GM18505 (cell line): ENCODE measurements around the gene RTN4R.
"Not testable (repeated sequence)": the region's sequence is repeated elsewhere in the genome, so short reads cannot be mapped to it uniquely, and the experiment has no call there.

Experiments used
- ATAC-seq: cut with Tn5 transposase; IDR thresholded peaks from one replicate; pipeline ENCODE4 v1.9.1; 2021; ENCODE audit not compliant: unreplicated experiment
- POLR2A ChIP-seq: IDR thresholded peaks from 4 replicates; pipeline ENCODE4 v1.6.1; 2011; ENCODE audit warnings: borderline replicate concordance; ENCODE audit not compliant: insufficient read depth, insufficient read length; ENCODE audit errors: extremely low read depth

The RTN4R gene

GRCh38 chr22:20271114-20271994 is 3.2 kb upstream of the RTN4R start:
- TF ChIP-seq POLR2A = no peak
- no peak for ATAC-seq

GRCh38 chr22:20270190-20271113 is 2.3 kb upstream of the RTN4R start:
- not testable (repeated sequence) for ATAC-seq

DNA sequence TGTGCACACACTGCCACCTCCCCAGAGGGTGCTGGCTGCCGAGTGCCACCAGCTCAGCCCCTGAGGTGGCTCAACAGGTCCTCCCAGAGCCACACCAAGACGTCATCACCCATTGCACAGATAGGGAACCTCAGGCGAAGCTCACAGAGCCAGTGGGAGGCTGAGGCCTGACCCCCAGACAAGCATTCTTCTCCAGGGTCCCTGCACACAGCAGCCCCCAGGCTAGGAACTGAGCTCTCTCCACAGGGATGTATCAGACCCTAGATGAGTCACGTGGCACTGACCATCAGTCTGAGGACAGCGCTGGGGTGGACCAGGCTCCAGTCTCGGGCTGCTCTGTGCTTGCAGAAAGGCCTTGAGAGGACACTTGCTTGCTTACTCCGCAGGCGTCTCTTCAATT is 1.6 kb upstream of the RTN4R start:
- ATAC-seq = not testable (repeated sequence)

- not testable (repeated sequence) for ATAC-seq
Observed at GRCh38 chr22:20269201-20269600, 1.1 kb upstream of the RTN4R start.

DNA sequence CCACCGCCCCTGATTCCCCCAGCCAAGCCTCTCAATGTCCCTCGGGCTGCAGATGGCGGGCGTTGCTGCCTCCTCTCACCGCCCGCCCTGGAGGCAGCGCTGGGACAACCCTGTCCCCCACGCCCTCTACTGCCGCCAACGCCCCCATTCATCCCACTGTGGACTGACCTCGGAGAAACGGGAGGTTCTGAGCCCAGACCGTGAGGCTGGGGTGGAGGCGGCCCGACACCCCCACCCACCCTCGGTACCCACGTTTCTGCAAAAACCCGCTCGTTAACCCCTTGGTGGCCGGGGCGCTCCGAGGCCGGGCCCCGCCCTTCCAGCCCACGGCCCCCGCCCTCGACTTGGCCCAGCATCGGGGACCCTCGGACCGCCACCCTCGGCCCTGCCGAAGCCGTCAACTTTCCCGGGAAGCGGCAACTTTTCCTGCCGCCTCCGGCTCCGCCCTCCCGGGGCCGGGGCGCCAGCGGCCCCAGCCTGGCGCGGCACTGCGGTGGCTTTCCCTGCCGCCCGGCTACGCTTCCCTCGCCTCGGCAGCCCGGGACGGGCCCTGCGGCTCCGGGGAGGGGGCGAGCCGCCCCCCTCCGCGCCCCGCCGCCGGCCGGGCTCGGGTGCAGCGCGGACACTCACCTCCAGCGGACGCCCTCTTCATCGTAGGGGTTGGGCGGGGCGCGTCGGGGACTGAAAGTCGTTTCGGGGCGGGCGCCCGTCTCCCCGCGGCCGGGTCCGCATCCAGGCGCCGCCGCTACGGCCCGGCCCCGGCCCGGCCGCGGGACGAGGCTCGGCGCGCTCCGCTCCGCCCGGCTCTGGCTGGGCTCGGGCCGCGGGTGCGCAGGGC is 458 bp downstream of the RTN4R start:
- TF ChIP-seq POLR2A = no peak

GRCh38 chr22:20266667-20267440 is 1.3 kb downstream of the RTN4R start:
- ATAC-seq = not testable (repeated sequence)

More for the DNA sequence above, 458 bp downstream of the RTN4R start:
- ATAC-seq = no peak

DNA sequence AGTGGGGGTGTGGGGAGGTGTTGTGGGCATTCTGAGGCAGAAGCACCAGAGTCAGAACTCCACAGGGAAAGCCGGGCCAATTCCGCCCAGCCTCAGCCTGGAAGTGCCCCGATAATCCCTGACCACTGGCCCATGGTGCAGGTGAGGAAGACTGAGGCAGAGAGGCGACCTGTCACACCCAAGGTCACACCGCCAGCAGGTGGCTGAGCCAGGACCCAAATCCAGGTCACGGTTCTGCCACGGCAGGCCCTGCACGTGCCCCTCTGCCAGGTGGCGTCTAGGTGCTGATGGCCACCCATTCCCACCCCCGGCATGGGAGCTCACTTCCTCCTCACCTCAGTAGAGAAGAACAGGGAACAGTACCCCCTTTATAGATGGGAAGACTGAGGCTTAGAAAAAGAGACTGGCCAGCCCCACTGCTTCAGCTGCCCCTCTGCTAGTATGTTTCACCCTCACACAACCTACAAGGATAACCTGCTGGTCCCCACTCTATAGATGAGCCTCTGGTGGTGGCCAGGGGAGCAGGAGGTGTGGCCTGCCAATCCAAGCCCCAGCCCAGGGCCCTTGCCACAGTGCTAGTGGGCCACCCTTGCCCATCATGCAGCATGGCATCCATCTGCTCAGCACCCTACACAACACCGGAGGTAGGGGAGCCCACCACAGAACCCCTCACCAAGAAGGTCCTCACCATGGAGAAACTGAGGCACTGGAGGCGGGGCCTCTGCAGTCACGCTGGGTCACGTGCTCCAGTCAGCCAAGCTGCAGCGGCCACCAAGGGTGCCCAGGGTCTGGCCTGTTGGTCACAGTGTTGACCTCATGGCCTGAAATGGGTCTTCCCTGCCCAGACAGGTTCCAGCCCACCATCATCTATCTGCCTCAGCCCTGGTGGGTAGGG is 2.1 kb downstream of the RTN4R start:
- not testable (repeated sequence) for ATAC-seq

DNA sequence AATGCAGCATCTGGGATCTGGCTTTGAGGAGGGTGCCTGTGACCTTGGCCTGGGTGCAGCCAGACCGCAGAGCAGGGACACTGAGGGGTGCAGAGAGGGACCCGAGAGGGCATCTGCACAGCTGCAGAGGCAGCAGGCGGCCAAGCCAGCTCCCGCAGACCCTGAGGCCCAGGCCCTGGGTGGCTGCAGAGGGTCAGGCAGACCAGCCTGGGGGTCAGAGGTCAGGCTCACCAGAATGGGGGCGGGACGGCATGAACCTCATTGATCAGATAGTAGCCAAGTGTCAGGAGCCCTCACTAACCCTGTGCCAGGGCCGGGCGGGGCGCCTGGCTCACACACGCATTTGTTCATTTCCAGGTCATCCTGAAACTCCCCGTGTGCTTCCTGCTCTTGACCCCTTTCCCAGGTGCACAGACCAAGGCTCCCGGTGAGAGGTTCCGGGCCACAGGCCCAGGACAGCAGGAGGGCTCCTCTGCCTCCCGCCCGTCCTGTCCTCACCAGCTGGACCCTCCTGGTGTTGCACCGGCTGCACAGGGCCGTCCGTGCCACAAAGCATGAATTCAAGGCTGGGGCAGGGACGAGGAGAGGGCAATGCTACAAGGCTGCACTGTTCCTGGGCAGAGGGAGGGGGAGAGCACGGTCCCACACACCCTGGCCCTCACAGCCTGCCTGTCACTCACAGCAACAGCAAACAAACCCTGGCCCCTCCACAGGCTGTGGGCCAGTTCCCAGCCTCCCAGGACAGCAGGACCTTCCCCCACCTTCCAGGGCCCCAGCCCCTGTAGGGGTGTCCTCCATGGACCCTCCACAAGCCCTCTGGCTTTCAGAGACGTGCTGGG is 3.3 kb downstream of the RTN4R start:
- no peak for TF ChIP-seq POLR2A

DNA sequence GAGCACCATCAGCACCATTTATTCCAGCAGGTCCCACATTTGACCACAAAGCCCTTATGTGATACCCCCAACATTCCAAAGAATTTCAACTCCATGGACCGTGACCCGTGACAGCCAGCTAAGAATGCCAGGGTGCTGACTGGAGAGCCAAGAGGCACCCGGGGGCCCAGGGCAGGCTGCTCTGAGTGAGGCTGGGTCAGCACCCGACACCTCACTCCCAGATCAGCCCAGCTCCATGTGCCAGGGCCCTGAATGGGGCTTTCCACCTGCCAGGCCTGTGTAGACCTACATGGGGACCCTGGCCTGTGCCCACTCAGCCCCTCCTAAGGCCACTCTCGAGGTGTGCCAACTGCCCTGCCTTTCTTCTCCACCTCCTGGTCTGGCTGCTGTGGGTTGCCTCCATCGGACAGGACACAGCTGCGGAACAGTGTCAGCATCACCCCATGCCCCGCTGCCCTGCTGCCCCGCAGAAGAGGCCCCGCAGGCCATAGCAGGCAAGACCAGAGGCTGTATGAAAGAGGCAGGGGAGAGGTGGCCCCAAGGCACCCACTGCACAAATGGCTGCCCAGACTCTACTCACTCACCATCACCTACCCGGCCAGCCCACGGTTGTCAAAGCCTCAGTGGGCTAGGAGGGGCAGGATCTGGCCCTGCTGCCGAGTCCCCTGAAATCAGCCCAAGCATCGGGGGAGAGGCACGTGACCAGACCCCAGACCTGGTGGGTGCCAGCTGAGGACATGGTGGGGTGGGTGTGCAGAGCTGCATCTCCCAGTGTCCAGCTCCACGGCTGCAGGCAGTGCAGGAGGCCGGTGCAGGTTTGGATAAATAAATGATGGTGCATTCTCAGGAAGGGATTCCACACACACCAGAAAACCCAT is 4.5 kb downstream of the RTN4R start:
- not testable (repeated sequence) for ATAC-seq

More for the DNA sequence above, 3.3 kb downstream of the RTN4R start:
- no peak for ATAC-seq

GRCh38 chr22:20262582-20263147 is 5.5 kb downstream of the RTN4R start:
- TF ChIP-seq POLR2A = no peak
- no peak for ATAC-seq
